Fibroblast of pulmonary artery (primary cell): Measurements from ENCODE around the gene AFF3.

Source experiments
- DNase-seq: peaks from one replicate; pipeline ENCODE4 v3.0.0-alpha.2; 2010; ENCODE audit warnings: low read depth
- H3K4me3 ChIP-seq: replicated peaks from 2 replicates; pipeline ENCODE4 v1.5.1; 2011; ENCODE audit warnings: low read depth, mild to moderate bottlenecking, control low read depth, low read length, moderate library complexity
- TF ChIP-seq, protein P1 (sequence below): IDR thresholded peaks from 2 replicates; pipeline ENCODE4 v1.5.1; 2011; ENCODE audit warnings: mild to moderate bottlenecking, control low read depth, low read length, inconsistent platforms; ENCODE audit errors: missing control alignments

The AFF3 gene, protein sequence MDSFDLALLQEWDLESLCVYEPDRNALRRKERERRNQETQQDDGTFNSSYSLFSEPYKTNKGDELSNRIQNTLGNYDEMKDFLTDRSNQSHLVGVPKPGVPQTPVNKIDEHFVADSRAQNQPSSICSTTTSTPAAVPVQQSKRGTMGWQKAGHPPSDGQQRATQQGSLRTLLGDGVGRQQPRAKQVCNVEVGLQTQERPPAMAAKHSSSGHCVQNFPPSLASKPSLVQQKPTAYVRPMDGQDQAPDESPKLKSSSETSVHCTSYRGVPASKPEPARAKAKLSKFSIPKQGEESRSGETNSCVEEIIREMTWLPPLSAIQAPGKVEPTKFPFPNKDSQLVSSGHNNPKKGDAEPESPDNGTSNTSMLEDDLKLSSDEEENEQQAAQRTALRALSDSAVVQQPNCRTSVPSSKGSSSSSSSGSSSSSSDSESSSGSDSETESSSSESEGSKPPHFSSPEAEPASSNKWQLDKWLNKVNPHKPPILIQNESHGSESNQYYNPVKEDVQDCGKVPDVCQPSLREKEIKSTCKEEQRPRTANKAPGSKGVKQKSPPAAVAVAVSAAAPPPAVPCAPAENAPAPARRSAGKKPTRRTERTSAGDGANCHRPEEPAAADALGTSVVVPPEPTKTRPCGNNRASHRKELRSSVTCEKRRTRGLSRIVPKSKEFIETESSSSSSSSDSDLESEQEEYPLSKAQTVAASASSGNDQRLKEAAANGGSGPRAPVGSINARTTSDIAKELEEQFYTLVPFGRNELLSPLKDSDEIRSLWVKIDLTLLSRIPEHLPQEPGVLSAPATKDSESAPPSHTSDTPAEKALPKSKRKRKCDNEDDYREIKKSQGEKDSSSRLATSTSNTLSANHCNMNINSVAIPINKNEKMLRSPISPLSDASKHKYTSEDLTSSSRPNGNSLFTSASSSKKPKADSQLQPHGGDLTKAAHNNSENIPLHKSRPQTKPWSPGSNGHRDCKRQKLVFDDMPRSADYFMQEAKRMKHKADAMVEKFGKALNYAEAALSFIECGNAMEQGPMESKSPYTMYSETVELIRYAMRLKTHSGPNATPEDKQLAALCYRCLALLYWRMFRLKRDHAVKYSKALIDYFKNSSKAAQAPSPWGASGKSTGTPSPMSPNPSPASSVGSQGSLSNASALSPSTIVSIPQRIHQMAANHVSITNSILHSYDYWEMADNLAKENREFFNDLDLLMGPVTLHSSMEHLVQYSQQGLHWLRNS (N-terminal part only)

DNA sequence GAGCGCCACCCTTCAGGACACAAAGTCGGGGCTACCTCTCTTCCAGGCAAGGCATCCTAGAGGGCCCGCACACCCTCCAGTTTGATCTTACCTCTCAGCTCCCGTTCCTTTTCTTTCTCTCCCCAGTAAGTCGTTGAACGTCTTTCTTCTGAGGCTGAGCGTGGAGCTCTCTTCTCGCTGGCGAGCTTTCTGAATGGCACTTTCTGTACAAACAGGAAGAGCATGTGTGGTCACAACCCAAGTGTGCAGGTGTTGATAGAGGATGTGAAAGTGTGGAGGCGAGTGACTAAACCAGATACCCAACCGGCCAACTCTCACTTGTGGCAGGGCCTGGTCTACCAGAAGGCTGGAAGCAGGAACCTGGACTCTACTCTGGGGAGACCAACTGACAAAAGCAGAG lies at the start of gene AFF3:
AFF3 (minus strand) TSS at position 198 of the 400 bp plus-strand sequence. CDS start 38,136 bp downstream, outside the sequence.
- no peak within 1 kb of the TSS for H3K4me3 ChIP-seq
- no peak for DNase-seq
- TF ChIP-seq, protein P1, sequence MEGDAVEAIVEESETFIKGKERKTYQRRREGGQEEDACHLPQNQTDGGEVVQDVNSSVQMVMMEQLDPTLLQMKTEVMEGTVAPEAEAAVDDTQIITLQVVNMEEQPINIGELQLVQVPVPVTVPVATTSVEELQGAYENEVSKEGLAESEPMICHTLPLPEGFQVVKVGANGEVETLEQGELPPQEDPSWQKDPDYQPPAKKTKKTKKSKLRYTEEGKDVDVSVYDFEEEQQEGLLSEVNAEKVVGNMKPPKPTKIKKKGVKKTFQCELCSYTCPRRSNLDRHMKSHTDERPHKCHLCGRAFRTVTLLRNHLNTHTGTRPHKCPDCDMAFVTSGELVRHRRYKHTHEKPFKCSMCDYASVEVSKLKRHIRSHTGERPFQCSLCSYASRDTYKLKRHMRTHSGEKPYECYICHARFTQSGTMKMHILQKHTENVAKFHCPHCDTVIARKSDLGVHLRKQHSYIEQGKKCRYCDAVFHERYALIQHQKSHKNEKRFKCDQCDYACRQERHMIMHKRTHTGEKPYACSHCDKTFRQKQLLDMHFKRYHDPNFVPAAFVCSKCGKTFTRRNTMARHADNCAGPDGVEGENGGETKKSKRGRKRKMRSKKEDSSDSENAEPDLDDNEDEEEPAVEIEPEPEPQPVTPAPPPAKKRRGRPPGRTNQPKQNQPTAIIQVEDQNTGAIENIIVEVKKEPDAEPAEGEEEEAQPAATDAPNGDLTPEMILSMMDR, result no peak

DNA sequence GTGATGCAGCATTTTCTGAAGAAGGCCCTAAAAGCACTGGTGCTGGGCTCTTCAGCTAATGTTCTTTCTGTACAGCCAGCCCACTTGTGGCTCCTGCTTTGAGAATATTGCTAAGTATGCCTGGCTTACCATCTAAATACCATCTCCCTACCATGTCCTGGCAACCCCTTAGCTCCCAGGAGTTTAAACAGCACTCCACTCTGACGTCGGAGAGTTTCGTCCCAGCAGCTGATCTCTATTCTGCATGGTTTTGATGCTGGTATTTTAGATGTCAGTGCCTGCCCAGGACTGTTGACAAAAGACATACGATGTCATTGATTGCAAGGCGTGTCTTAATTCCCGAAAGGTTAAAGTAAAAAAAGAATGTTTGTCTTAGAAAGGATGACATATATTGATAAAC lies 47.0 kb upstream of the AFF3 start:
- DNase-seq, result no peak
- H3K4me3 ChIP-seq, result no peak overlapping the region
- TF ChIP-seq, protein P1, result no peak

DNA sequence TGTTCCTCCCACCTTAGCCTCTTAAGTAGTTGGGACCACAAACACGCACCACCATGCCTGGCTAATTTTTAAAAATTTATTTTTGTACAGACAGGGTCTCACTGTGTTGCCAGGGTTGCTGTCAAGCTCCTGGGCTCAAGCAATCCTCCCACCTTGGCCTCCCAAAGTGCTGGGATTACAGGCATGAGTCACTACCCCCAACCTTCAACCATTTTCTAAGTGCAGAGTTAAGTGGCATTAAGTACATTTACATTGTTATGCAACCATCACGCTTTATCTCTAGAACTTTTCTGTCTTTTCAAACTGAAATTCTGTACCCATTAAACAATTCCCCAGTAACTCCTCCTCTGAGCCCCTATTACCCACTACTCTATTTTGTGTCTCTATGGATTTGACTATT lies 45.9 kb upstream of the AFF3 start:
- DNase-seq, result no peak
- no peak overlapping the region for H3K4me3 ChIP-seq
- TF ChIP-seq, protein P1, result no peak

DNA sequence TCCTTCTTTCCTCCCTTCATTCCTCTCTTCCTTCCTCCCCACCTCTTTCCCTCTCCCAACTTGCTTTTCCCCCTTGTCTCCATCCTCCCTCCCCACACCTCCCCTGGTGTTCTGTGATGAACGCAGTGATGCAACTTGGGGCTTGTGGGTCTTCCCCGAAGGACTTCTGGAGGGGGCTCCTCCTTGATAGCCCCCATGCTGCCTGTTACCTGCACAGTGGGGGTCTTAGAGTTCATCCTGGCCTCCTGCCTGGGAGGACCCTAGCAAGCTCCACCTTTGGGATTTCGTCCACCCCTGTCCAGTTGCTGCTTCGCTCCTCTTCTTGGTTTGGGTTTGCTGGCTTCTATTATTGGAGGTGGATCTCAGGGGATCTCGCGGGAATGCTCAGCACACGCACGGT lies 43.7 kb upstream of the AFF3 start:
- H3K4me3 ChIP-seq, result no peak overlapping the region
- DNase-seq, result no peak
- TF ChIP-seq, protein P1, result no peak

DNA sequence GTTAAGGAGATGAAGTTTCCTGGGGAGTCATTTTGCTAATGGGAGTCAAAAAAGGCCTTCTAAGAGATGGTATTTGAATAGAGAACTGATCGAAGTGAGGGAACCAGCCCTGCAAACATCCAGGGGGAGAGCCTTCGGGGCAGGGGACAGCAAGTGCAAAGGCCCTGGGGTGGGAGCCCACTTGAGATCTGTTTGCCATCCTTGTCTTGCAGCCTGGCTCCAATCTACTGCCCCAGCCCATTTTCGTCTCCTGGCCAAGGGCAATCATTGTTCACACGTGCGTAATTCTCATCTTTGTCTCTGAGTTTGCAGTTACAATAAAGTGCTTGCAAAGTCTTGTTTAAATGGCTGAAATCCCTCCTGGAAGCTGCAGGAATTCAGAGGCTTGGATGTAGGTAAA lies 43.1 kb upstream of the AFF3 start:
- DNase-seq, result no peak
- TF ChIP-seq, protein P1, result no peak
- no peak overlapping the region for H3K4me3 ChIP-seq

DNA sequence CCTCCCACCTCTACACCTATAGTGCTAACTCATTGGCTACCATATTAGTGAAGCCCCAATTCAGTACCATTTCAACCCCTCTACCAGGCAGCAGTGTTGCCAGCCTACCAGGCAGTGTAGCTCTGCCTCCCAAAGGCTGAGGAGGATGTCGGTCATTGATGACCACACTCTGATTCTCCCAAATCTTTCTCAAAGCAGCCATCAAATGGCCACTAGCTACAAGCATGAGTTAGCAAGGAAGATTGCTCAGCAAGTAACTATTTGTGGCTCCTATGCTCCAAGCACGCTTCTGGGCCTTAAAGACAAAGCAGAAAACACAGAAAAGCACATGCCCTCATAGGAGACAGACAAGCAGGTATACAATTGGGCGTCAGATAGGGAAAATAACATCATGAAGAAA lies 42.7 kb upstream of the AFF3 start:
- no peak overlapping the region for H3K4me3 ChIP-seq
- TF ChIP-seq, protein P1, result no peak

More for the DNA sequence above, 42.7 kb upstream of the AFF3 start:
- no peak for DNase-seq
